NB4 (cell line): ENCODE results near the gene ELOA.
A peak's percentile ranks its signal among the peaks of the same experiment; 100 is the strongest.

Experiments
- DNase-seq: peaks from one replicate; pipeline ENCODE4 v3.0.0; 2010; ENCODE audit warnings: low read depth
- H3K4me3 ChIP-seq: one replicate; pipeline ENCODE4 v1.5.1; 2011; ENCODE audit warnings: mild to moderate bottlenecking, low read depth, low read length, moderate library complexity
- MYC ChIP-seq: IDR thresholded peaks from 2 replicates; pipeline ENCODE4 v1.6.1; 2011; ENCODE audit warnings: low read depth, low read length
- POLR2A ChIP-seq: IDR thresholded peaks from 2 replicates; pipeline ENCODE4 v1.6.1; 2011; ENCODE audit warnings: mild to moderate bottlenecking; ENCODE audit not compliant: insufficient read length; ENCODE audit errors: extremely low read depth
- TF ChIP-seq, protein P1 (sequence below): IDR thresholded peaks from 2 replicates; pipeline ENCODE4 v1.6.1; 2011; ENCODE audit warnings: low read depth, low read length
- TF ChIP-seq, protein P2 (sequence below): IDR thresholded peaks from one replicate; pipeline ENCODE4 v1.5.1; 2012; ENCODE audit warnings: low read depth, low read length

Gene ELOA

DNA sequence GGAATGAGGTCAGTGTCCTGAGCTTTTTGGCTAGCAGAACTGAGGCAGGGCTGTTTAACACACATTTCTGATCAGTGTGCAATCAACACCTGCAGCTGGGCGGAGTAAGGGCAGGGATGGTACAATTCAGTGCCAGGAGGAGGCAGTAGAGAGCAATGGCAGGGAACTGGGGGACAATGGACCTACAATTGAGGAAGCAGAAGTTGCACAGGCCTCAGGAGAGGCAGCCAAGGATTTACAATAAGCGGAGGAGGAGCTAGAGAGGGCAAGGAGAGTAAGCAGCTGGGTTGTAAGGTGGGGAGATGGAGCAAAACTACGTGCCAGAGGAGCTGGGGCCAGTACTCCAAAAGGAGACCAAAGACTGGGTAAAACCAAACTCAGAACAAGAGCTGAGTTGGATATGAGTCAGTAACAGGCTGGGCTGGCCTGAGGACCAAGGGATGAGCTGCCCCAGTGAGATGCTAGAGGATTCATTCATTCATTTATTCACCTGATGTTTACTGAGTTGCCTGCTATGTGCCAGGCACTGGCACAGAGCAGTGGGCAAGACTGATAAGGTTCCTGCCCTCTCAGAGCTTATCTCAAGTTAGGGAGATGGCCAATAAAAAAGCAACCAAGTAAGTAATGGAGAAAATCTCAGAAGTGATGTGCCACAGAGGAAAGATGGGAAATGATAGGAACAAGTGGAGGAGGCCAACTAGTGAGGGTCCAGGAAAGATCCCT is 67.7 kb downstream of the ELOA start:
- peak; percentile 91 for DNase-seq
- TF ChIP-seq POLR2A, result no peak
- TF ChIP-seq, protein P1, sequence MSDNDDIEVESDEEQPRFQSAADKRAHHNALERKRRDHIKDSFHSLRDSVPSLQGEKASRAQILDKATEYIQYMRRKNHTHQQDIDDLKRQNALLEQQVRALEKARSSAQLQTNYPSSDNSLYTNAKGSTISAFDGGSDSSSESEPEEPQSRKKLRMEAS, result peak; percentile 41; the same call in 1 of the 2 replicates
- TF ChIP-seq, protein P2, sequence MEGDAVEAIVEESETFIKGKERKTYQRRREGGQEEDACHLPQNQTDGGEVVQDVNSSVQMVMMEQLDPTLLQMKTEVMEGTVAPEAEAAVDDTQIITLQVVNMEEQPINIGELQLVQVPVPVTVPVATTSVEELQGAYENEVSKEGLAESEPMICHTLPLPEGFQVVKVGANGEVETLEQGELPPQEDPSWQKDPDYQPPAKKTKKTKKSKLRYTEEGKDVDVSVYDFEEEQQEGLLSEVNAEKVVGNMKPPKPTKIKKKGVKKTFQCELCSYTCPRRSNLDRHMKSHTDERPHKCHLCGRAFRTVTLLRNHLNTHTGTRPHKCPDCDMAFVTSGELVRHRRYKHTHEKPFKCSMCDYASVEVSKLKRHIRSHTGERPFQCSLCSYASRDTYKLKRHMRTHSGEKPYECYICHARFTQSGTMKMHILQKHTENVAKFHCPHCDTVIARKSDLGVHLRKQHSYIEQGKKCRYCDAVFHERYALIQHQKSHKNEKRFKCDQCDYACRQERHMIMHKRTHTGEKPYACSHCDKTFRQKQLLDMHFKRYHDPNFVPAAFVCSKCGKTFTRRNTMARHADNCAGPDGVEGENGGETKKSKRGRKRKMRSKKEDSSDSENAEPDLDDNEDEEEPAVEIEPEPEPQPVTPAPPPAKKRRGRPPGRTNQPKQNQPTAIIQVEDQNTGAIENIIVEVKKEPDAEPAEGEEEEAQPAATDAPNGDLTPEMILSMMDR, result peak; percentile 89
- 0 out of 2 replicates have a peak, but pooled peaks have one; percentile 51 for TF ChIP-seq MYC
- H3K4me3 ChIP-seq, result no peak overlapping the region
